ENCODE data around the gene COMMD1.
"Not testable (repeated sequence)": the region's sequence is repeated elsewhere in the genome, so short reads cannot be mapped to it uniquely, and the experiment has no call there.

COMMD1 gene

GRCh38 chr2:61906186-61906470 lies 654 bp downstream of the COMMD1 start:
- DNase-seq (ENCODE audit: low read depth) = no peak
- TF ChIP-seq, protein P1, sequence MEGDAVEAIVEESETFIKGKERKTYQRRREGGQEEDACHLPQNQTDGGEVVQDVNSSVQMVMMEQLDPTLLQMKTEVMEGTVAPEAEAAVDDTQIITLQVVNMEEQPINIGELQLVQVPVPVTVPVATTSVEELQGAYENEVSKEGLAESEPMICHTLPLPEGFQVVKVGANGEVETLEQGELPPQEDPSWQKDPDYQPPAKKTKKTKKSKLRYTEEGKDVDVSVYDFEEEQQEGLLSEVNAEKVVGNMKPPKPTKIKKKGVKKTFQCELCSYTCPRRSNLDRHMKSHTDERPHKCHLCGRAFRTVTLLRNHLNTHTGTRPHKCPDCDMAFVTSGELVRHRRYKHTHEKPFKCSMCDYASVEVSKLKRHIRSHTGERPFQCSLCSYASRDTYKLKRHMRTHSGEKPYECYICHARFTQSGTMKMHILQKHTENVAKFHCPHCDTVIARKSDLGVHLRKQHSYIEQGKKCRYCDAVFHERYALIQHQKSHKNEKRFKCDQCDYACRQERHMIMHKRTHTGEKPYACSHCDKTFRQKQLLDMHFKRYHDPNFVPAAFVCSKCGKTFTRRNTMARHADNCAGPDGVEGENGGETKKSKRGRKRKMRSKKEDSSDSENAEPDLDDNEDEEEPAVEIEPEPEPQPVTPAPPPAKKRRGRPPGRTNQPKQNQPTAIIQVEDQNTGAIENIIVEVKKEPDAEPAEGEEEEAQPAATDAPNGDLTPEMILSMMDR (conservative IDR thresholded peaks at IDR 0.05; ENCODE audit: control insufficient read depth, insufficient read depth, low read depth, low read length) = no peak
- H3K4me3 ChIP-seq (ENCODE audit: control insufficient read depth, low read depth, low read length) = peak overlapping the region; percentile 95

GRCh38 chr2:61909116-61909515 lies 3.6 kb downstream of the COMMD1 start:
- TF ChIP-seq, protein P1 (conservative IDR thresholded peaks at IDR 0.05; ENCODE audit: control insufficient read depth, insufficient read depth, low read depth, low read length) = no peak
- no peak overlapping the region for H3K4me3 ChIP-seq (ENCODE audit: control insufficient read depth, low read depth, low read length)
- DNase-seq (ENCODE audit: low read depth) = no peak

GRCh38 chr2:61910603-61911002 lies 5.1 kb downstream of the COMMD1 start:
- no peak overlapping the region for H3K4me3 ChIP-seq (ENCODE audit: control insufficient read depth, low read depth, low read length)
- peak; percentile 17 for DNase-seq (ENCODE audit: low read depth)
- TF ChIP-seq, protein P1 (conservative IDR thresholded peaks at IDR 0.05; ENCODE audit: control insufficient read depth, insufficient read depth, low read depth, low read length) = peak; percentile 37

GRCh38 chr2:61911510-61911909 lies 6.0 kb downstream of the COMMD1 start:
- DNase-seq (ENCODE audit: low read depth) = peak; percentile 6
- no peak overlapping the region for H3K4me3 ChIP-seq (ENCODE audit: control insufficient read depth, low read depth, low read length)
- TF ChIP-seq, protein P1 (conservative IDR thresholded peaks at IDR 0.05; ENCODE audit: control insufficient read depth, insufficient read depth, low read depth, low read length) = peak; percentile 32

- not testable (repeated sequence) for DNase-seq (ENCODE audit: low read depth); H3K4me3 ChIP-seq (ENCODE audit: control insufficient read depth, low read depth, low read length)
Observed at GRCh38 chr2:61914794-61915193, 9.3 kb downstream of the COMMD1 start.

DNA sequence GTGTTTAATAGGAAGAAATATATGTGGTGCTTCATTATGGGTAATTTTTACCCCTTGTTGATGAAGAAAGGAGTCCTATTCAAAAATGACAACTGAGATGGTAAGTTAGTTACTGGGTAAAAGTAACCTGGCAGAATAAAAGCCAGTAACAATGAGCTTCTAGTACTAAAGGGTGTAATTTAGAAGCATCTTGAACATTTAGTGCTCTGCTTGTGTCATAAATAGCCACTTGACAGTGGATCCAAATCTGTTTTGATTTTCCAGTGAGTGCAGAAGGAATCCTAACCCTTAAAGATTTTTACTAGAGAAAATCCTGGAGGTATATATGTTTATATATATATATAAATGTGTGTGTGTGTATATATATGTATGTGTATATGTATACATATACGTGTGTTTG lies 15.1 kb downstream of the COMMD1 start:
- TF ChIP-seq, protein P1 (conservative IDR thresholded peaks at IDR 0.05; ENCODE audit: control insufficient read depth, insufficient read depth, low read depth, low read length) = no peak
- H3K4me3 ChIP-seq (ENCODE audit: control insufficient read depth, low read depth, low read length) = no peak overlapping the region
- no peak for DNase-seq (ENCODE audit: low read depth)

- no peak overlapping the region for H3K4me3 ChIP-seq (ENCODE audit: control insufficient read depth, low read depth, low read length)
- TF ChIP-seq, protein P1 (conservative IDR thresholded peaks at IDR 0.05; ENCODE audit: control insufficient read depth, insufficient read depth, low read depth, low read length) = no peak
- DNase-seq (ENCODE audit: low read depth) = no peak
Observed at GRCh38 chr2:61922714-61923113, 17.2 kb downstream of the COMMD1 start.
